HCT116 (cell line): Measurements from ENCODE around the gene MATK. TPM values are rescaled to one million over a fixed set of nuclear protein-coding genes. Genes with fewer than 3 reads are reported as not detected.
A peak's percentile ranks its signal among the peaks of the same experiment; 100 is the strongest.

Source experiments
- ATAC-seq: fragments of 200-7000 bp; cut with Tn5 transposase; 2 replicates; pipeline ENCODE4 v1.9.1; 2020; ENCODE audit warnings: mild to moderate bottlenecking, moderate library complexity
- BruUV-seq: library from RNA; stranded (reverse); fragments of 400-500 nt; replicated peaks from 2 replicates; lab custom pipeline; 2021; lab: Mats Ljungman, UMichigan
- CTCF ChIA-PET: fragments of 300-600 bp; sonication (Branson Sonifier 250); formaldehyde crosslinking; loops from one replicate; lab custom pipeline; 2021; ENCODE audit warnings: antibody characterized with exemption; lab: Charles Lee
- POLR2A ChIA-PET: fragments of 300-600, 350-600 bp; sonication (Branson Sonifier 250); formaldehyde crosslinking; loops from one replicate; lab custom pipeline; 2021; ENCODE audit warnings: antibody characterized with exemption; lab: Charles Lee
- RAD21 ChIA-PET, 2 experiments: fragments of 300-600 bp; sonication (Branson Sonifier 250); formaldehyde crosslinking; loops; one replicate each; lab custom pipeline; 2023; ENCODE audit warnings: low total read pairs in 2 of 2; ENCODE audit not compliant: uncharacterized antibody in 2 of 2, unreplicated experiment in 2 of 2, low non-redundant PET in 1 of 2; lab: Charles Lee
- DNase-seq: peaks from one replicate; pipeline ENCODE4 v3.0.0-alpha.2; 2010; ENCODE audit warnings: low read depth, low spot score
- H2AFZ ChIP-seq: fragments of 200-600 bp; shearing (Covaris generic), sonication (generic); 2 replicates; pipeline ENCODE4 v1.6.1; 2017; ENCODE audit warnings: low read depth, mixed run types, mixed read lengths, antibody characterized with exemption, low read length; ENCODE audit not compliant: poor library complexity, severe bottlenecking
- H3K27ac ChIP-seq: 2 replicates; pipeline ENCODE4 v1.5.1; 2012; ENCODE audit warnings: low read depth, low read length
- H3K27me3 ChIP-seq: fragments of 200-600 bp; sonication (generic); 2 replicates; pipeline ENCODE4 v1.6.1; 2016; ENCODE audit warnings: mixed run types, low read length, mixed read lengths; ENCODE audit not compliant: insufficient read depth
- H3K36me3 ChIP-seq, 2 experiments: fragments of 200-500 bp in 1 of 2; fragments of 200-600 bp in 1 of 2; sonication (Bioruptor generic) in 1 of 2; sonication (generic) in 1 of 2; 2 replicates each; pipeline versions ENCODE4 v1.5.1 to v1.6.1; 2014 to 2016; ENCODE audit warnings: low read length in 2 of 2, inconsistent platforms in 1 of 2, mixed read lengths in 1 of 2, mixed run types in 1 of 2; ENCODE audit not compliant: insufficient read depth in 2 of 2, control insufficient read depth in 1 of 2
- H3K4me1 ChIP-seq, 2 experiments: fragments of 200-600 bp in 1 of 2; sonication (generic) in 1 of 2; 2 replicates each; pipeline versions ENCODE4 v1.5.1 to v1.6.1; 2012 to 2017; ENCODE audit warnings: low read length in 2 of 2, inconsistent platforms in 1 of 2, mild to moderate bottlenecking in 1 of 2, mixed read lengths in 1 of 2, mixed run types in 1 of 2, moderate library complexity in 1 of 2; ENCODE audit not compliant: insufficient read depth in 2 of 2, control insufficient read depth in 1 of 2
- H3K4me2 ChIP-seq: fragments of 200-600 bp; sonication (generic); 2 replicates; pipeline ENCODE4 v1.6.1; 2017; ENCODE audit warnings: mixed run types, low read length, mixed read lengths
- H3K4me3 ChIP-seq, 2 experiments: fragments of 200-600 bp in 1 of 2; sonication (generic) in 1 of 2; replicated peaks in 1 of 2; 2 replicates each; pipeline ENCODE4 v1.5.1; 2011 to 2016; ENCODE audit warnings: low read length in 2 of 2, control low read depth in 1 of 2, low read depth in 1 of 2, mild to moderate bottlenecking in 1 of 2, mixed read lengths in 1 of 2, mixed run types in 1 of 2
- H3K79me2 ChIP-seq: fragments of 200-600 bp; sonication (generic); 2 replicates; pipeline ENCODE4 v1.6.1; 2017; ENCODE audit warnings: mild to moderate bottlenecking, mixed run types, low read length, moderate library complexity, mixed read lengths; ENCODE audit not compliant: insufficient read depth
- H3K9ac ChIP-seq: fragments of 200-600 bp; sonication (generic); 2 replicates; pipeline ENCODE4 v1.6.1; 2016; ENCODE audit warnings: low read length, mixed read lengths
- H3K9me2 ChIP-seq: fragments of 200-600 bp; sonication (generic), shearing (Covaris generic); 2 replicates; pipeline ENCODE4 v1.6.1; 2017; ENCODE audit warnings: mixed run types, mild to moderate bottlenecking, moderate library complexity; ENCODE audit not compliant: insufficient read depth
- H3K9me3 ChIP-seq, 2 experiments: fragments of 200-500 bp in 1 of 2; fragments of 200-600 bp in 1 of 2; sonication (Bioruptor generic) in 1 of 2; sonication (generic) in 1 of 2; 2 replicates each; pipeline ENCODE4 v1.6.1; 2014 to 2017; ENCODE audit warnings: low read length in 2 of 2, mixed read lengths in 2 of 2, inconsistent platforms in 1 of 2, low read depth in 1 of 2, mild to moderate bottlenecking in 1 of 2, mixed run types in 1 of 2, moderate library complexity in 1 of 2; ENCODE audit not compliant: control insufficient read depth in 1 of 2, insufficient read depth in 1 of 2
- H4K20me1 ChIP-seq: fragments of 200-600 bp; sonication (generic), shearing (Covaris generic); 2 replicates; pipeline ENCODE4 v1.6.1; 2017; ENCODE audit warnings: mixed run types, mild to moderate bottlenecking, moderate library complexity; ENCODE audit not compliant: insufficient read depth
- CBX3 ChIP-seq: IDR thresholded peaks from 2 replicates; pipeline ENCODE4 v1.6.1; 2012; ENCODE audit warnings: low read depth
- CEBPB ChIP-seq: IDR thresholded peaks from 2 replicates; pipeline ENCODE4 v1.6.1; 2012; ENCODE audit warnings: low read depth
- EGR1 ChIP-seq: IDR thresholded peaks from 2 replicates; pipeline ENCODE4 v1.6.1; 2012; ENCODE audit warnings: low read depth
- ELF1 ChIP-seq: IDR thresholded peaks from 2 replicates; pipeline ENCODE4 v1.6.1; 2012; ENCODE audit warnings: low read depth, borderline replicate concordance
- EZH2 ChIP-seq: fragments of 200-600 bp; sonication (generic); IDR thresholded peaks from 2 replicates; pipeline ENCODE4 v1.6.1; 2017; ENCODE audit warnings: antibody characterized with exemption, mixed run types
- EZH2phosphoT487 ChIP-seq: fragments of 200-600 bp; IDR thresholded peaks from 2 replicates; pipeline ENCODE4 v1.6.1; 2018; ENCODE audit warnings: antibody characterized with exemption, borderline replicate concordance
- JUND ChIP-seq: IDR thresholded peaks from 2 replicates; pipeline ENCODE4 v1.6.1; 2012
- POLR2A ChIP-seq: IDR thresholded peaks from 2 replicates; pipeline ENCODE4 v1.7.0; 2011; ENCODE audit warnings: borderline replicate concordance; ENCODE audit not compliant: insufficient read depth, insufficient read length; ENCODE audit errors: extremely low read depth
- POLR2AphosphoS5 ChIP-seq: IDR thresholded peaks from 2 replicates; pipeline ENCODE4 v1.6.1; 2011; ENCODE audit warnings: mild to moderate bottlenecking, low read depth, low read length, moderate library complexity
- RAD21 ChIP-seq: IDR thresholded peaks from 2 replicates; pipeline ENCODE4 v1.6.1; 2012; ENCODE audit warnings: low read depth, mild to moderate bottlenecking
- SIN3A ChIP-seq: IDR thresholded peaks from 2 replicates; pipeline ENCODE4 v1.6.1; 2012; ENCODE audit warnings: low read depth
- SP1 ChIP-seq: IDR thresholded peaks from 2 replicates; pipeline ENCODE4 v1.6.1; 2012; ENCODE audit warnings: low read depth
- ZNF274 ChIP-seq: fragments of 200-500 bp; sonication (Bioruptor generic); IDR thresholded peaks from 2 replicates; pipeline ENCODE4 v1.6.1; 2014; ENCODE audit warnings: mild to moderate bottlenecking, low read depth, low read length, inconsistent platforms
- intact Hi-C: fragments of 100-400 bp; cut with micrococcal nuclease; formaldehyde crosslinking; loops from 2 replicates; pipeline ENCODE4 v1.10.0; 2022
- total RNA-seq: library from RNA; stranded (reverse); gene quantifications from one replicate; pipeline ENCODE4 v1.2.1, GENCODE V29; 2021; ENCODE audit not compliant: unreplicated experiment
- TF ChIP-seq, protein P1 (sequence below), 3 experiments: fragments of 200-600 bp in 1 of 3; sonication (generic) in 1 of 3; IDR thresholded peaks in 2 of 3; conservative IDR thresholded peaks in 1 of 3; 2 replicates each; pipeline ENCODE4 v1.5.1; 2012 to 2017; ENCODE audit warnings: low read depth in 2 of 3, low read length in 2 of 3, antibody characterized with exemption in 1 of 3, borderline replicate concordance in 1 of 3, control low read depth in 1 of 3, mild to moderate bottlenecking in 1 of 3, mixed read lengths in 1 of 3, mixed run types in 1 of 3, moderate library complexity in 1 of 3; ENCODE audit not compliant: insufficient read depth in 1 of 3
- TF ChIP-seq, protein P2 (sequence below): IDR thresholded peaks from 2 replicates; pipeline ENCODE4 v1.6.1; 2012
- TF ChIP-seq, protein P3 (sequence below): IDR thresholded peaks from 2 replicates; pipeline ENCODE4 v1.6.1; 2012
- TF ChIP-seq, protein P4 (sequence below): IDR thresholded peaks from 2 replicates; pipeline ENCODE4 v1.6.1; 2011; ENCODE audit warnings: mild to moderate bottlenecking, low read length, moderate library complexity; ENCODE audit not compliant: insufficient replicate concordance; ENCODE audit errors: extremely low read depth

MATK gene
- total RNA-seq, 1 experiment from 2014 or later: not detected

DNA sequence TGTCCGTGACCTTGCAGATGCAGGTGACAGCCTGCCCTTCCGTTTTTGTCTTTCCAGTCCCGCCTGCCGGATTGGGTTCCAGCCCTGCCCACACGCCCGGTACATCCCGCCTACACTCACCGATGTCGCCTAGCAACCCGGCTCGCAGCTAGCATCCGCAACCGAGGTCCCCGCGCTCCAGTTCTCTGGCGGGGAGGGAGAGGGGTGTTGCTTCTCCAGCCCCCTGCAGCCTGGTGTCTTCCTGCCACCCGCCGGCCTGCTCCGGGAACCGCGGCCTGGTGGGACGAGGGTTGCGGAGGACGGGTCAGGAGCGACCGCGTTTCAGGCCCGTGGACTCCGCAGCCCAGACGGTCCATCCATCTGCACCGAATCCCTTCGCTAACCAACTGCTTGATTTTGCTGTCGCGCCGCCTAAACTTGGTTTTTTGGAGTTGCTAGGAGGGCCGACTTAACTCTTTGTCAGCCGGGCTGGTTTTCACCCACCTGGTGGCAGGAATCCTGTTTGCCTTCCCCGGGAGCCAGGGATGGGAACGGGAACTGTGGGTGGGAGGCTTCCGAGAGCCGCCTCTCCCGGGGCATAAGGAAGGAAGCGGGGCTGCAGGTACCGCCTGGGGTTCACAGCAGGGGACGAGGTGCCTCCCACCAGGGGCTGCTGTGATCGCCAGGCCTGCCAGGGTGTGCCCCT, 15.4 kb upstream of the MATK start:
- no peaks in the 10 kb centered on the region for H3K27me3 ChIP-seq
- no TSS peak for BruUV-seq
- H3K9ac ChIP-seq: no peak overlapping the region
- H4K20me1 ChIP-seq: no peaks in the 10 kb centered on the region
- TF ChIP-seq, protein P1, sequence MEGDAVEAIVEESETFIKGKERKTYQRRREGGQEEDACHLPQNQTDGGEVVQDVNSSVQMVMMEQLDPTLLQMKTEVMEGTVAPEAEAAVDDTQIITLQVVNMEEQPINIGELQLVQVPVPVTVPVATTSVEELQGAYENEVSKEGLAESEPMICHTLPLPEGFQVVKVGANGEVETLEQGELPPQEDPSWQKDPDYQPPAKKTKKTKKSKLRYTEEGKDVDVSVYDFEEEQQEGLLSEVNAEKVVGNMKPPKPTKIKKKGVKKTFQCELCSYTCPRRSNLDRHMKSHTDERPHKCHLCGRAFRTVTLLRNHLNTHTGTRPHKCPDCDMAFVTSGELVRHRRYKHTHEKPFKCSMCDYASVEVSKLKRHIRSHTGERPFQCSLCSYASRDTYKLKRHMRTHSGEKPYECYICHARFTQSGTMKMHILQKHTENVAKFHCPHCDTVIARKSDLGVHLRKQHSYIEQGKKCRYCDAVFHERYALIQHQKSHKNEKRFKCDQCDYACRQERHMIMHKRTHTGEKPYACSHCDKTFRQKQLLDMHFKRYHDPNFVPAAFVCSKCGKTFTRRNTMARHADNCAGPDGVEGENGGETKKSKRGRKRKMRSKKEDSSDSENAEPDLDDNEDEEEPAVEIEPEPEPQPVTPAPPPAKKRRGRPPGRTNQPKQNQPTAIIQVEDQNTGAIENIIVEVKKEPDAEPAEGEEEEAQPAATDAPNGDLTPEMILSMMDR (IDR thresholded peaks at IDR 0.05 in 2 of 3, conservative IDR thresholded peaks at IDR 0.05 in 1 of 3; ENCODE audit: borderline replicate concordance in 1 of 3, insufficient read depth in 1 of 3, low read depth in 2 of 3, low read length in 2 of 3): 0 out of 6 replicates have a peak, but pooled peaks of 1 of the 3 experiments have one; percentile 19
- no peak for TF ChIP-seq CBX3
- no peaks in the 10 kb centered on the region for H3K9me3 ChIP-seq
- CTCF ChIA-PET: no interaction called here
- no peak for ATAC-seq
- H3K9me2 ChIP-seq: no peaks in the 10 kb centered on the region
- H3K4me3 ChIP-seq: no peak overlapping the region
- H3K27ac ChIP-seq: no peak overlapping the region
- DNase-seq: no peak
- no peaks in the 10 kb centered on the region for H3K36me3 ChIP-seq
- no peak overlapping the region for H3K4me2 ChIP-seq
- RAD21 ChIA-PET: no interaction called here
- H2AFZ ChIP-seq: no peak overlapping the region
- H3K79me2 ChIP-seq: no peaks in the 10 kb centered on the region
- POLR2A ChIA-PET: no interaction called here
- intact Hi-C loops: no loop called here
- H3K4me1 ChIP-seq: no peaks in the 10 kb centered on the region

GRCh38 chr19:3800996-3801395, 14.8 kb upstream of the MATK start:
- Histone ChIP-seq H2AFZ (no peak overlapping the region), H3K4me2 (no peak overlapping the region), H4K20me1 (no peaks in the 10 kb centered on the region), H3K9ac (no peak overlapping the region), H3K27me3 (no peaks in the 10 kb centered on the region), H3K4me1 (no peaks in the 10 kb centered on the region), H3K36me3 (no peaks in the 10 kb centered on the region), H3K4me3 (no peak overlapping the region), H3K9me3 (0 out of 4 replicates have a peak, but pooled peaks cover 0 to 2% of the 10 kb centered on the region in 2 experiments), H3K27ac (no peak overlapping the region), H3K79me2 (no peaks in the 10 kb centered on the region), H3K9me2 (no peaks in the 10 kb centered on the region)
- no peak for DNase-seq
- ChIA-PET POLR2A (no interaction called here), RAD21 (no interaction called here), CTCF (no interaction called here)
- BruUV-seq: no TSS peak
- no peak for ATAC-seq
- intact Hi-C loops: no loop called here
- no peak for TF ChIP-seq EZH2phosphoT487
- TF ChIP-seq CBX3: no peak
- TF ChIP-seq, protein P2, sequence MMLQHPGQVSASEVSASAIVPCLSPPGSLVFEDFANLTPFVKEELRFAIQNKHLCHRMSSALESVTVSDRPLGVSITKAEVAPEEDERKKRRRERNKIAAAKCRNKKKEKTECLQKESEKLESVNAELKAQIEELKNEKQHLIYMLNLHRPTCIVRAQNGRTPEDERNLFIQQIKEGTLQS: no peak
- no peak for TF ChIP-seq ZNF274
- TF ChIP-seq EGR1: no peak
- TF ChIP-seq POLR2A: no peak
- TF ChIP-seq RAD21: no peak
- TF ChIP-seq POLR2AphosphoS5: no peak
- TF ChIP-seq SIN3A: no peak
- no peak for TF ChIP-seq CEBPB
- TF ChIP-seq JUND: no peak
- TF ChIP-seq ELF1: no peak
- TF ChIP-seq, protein P3, sequence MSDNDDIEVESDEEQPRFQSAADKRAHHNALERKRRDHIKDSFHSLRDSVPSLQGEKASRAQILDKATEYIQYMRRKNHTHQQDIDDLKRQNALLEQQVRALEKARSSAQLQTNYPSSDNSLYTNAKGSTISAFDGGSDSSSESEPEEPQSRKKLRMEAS: no peak
- no peak for TF ChIP-seq EZH2
- TF ChIP-seq SP1: no peak
- TF ChIP-seq, protein P4, sequence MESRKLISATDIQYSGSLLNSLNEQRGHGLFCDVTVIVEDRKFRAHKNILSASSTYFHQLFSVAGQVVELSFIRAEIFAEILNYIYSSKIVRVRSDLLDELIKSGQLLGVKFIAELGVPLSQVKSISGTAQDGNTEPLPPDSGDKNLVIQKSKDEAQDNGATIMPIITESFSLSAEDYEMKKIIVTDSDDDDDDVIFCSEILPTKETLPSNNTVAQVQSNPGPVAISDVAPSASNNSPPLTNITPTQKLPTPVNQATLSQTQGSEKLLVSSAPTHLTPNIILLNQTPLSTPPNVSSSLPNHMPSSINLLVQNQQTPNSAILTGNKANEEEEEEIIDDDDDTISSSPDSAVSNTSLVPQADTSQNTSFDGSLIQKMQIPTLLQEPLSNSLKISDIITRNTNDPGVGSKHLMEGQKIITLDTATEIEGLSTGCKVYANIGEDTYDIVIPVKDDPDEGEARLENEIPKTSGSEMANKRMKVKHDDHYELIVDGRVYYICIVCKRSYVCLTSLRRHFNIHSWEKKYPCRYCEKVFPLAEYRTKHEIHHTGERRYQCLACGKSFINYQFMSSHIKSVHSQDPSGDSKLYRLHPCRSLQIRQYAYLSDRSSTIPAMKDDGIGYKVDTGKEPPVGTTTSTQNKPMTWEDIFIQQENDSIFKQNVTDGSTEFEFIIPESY: no peak
